HepG2 (cell line): ENCODE results near the gene OR6B1. TPM values are rescaled to one million over a fixed set of nuclear protein-coding genes. Genes with fewer than 3 reads are reported as not detected.
A peak's percentile ranks its signal among the peaks of the same experiment; 100 is the strongest.

Source experiments
- ATAC-seq: fragments of 200-7000 bp; cut with Tn5 transposase; 3 replicates; pipeline ENCODE4 v1.9.1; 2020; ENCODE audit warnings: mild to moderate bottlenecking, moderate library complexity
- BruUV-seq: library from RNA; stranded (reverse); fragments of 400-500 nt; replicated peaks from 2 replicates; lab custom pipeline; 2021; lab: Mats Ljungman, UMichigan
- CTCF ChIA-PET: fragments of 300-600 bp; formaldehyde crosslinking; extraction: SDS; loops from one replicate; lab custom pipeline; 2021; ENCODE audit warnings: low total read pairs, inconsistent platforms, low intra/inter-chr PET ratio; lab: Yijun Ruan, JAX
- POLR2A ChIA-PET: fragments of 350-600 bp; sonication (Branson Sonifier 250); formaldehyde crosslinking; loops from one replicate; lab custom pipeline; 2020; ENCODE audit warnings: antibody characterized with exemption, inconsistent platforms; lab: Yijun Ruan, JAX
- DNase-seq: peaks from one replicate; pipeline ENCODE4 v3.0.0-alpha.2; 2015; ENCODE audit warnings: low spot score
- FAIRE-seq: peaks from 3 replicates; lab custom pipeline; 2011; peaks lifted over from hg19 to GRCh38; lab: Jason Lieb, UNC
- H2AFZ ChIP-seq: one replicate; pipeline ENCODE4 v1.6.1; 2011; ENCODE audit warnings: low read length, inconsistent platforms
- H3K27ac ChIP-seq: fragments of 300-600 bp; 3 replicates; pipeline ENCODE4 v1.8.0; 2011; ENCODE audit warnings: mixed run types, mild to moderate bottlenecking, mixed read lengths, low read length, inconsistent platforms; ENCODE audit not compliant: insufficient read depth; ENCODE audit errors: extremely low read length
- H3K27me3 ChIP-seq, 2 experiments: fragments of 200-600 bp in 1 of 2; 2 replicates in 1 of 2; 3 replicates in 1 of 2; pipeline versions ENCODE4 v1.6.0 to v1.8.0; 2011; ENCODE audit warnings: low read length in 2 of 2, mild to moderate bottlenecking in 2 of 2, moderate library complexity in 2 of 2, inconsistent platforms in 1 of 2; ENCODE audit not compliant: insufficient read depth in 2 of 2, control insufficient read depth in 1 of 2
- H3K36me3 ChIP-seq, 2 experiments: fragments of 200-600 bp in 1 of 2; replicated peaks in 1 of 2; 2 replicates in 1 of 2; 3 replicates in 1 of 2; pipeline versions ENCODE4 v1.5.1 to v1.8.0; 2011; ENCODE audit warnings: low read length in 2 of 2, inconsistent platforms in 1 of 2; ENCODE audit not compliant: insufficient read depth in 2 of 2, control insufficient read depth in 1 of 2
- H3K4me1 ChIP-seq: 2 replicates; pipeline ENCODE4 v1.5.1; 2012; ENCODE audit warnings: low read length, inconsistent platforms; ENCODE audit not compliant: insufficient read depth
- H3K4me2 ChIP-seq: 2 replicates; pipeline ENCODE4 v1.6.0; 2011; ENCODE audit warnings: low read depth, low read length, inconsistent platforms
- H3K4me3 ChIP-seq, 3 experiments: fragments of 200-600 bp in 1 of 3; sonication (generic), shearing (Covaris generic) in 1 of 3; replicated peaks in 1 of 3; 2 replicates each; pipeline ENCODE4 v1.5.1; 2011 to 2016; ENCODE audit warnings: low read length in 3 of 3, inconsistent platforms in 2 of 3, low read depth in 2 of 3, mild to moderate bottlenecking in 2 of 3, control low read depth in 1 of 3, mixed read lengths in 1 of 3; ENCODE audit not compliant: insufficient read depth in 1 of 3
- H3K79me2 ChIP-seq: one replicate; pipeline ENCODE4 v1.6.1; 2011; ENCODE audit warnings: low read length, inconsistent platforms; ENCODE audit not compliant: insufficient read depth
- H3K9ac ChIP-seq: 2 replicates; pipeline ENCODE4 v1.6.0; 2011; ENCODE audit warnings: mild to moderate bottlenecking, low read depth, low read length, inconsistent platforms; ENCODE audit not compliant: insufficient read depth
- H3K9me3 ChIP-seq: 2 replicates; pipeline ENCODE4 v1.5.1; 2012; ENCODE audit warnings: mild to moderate bottlenecking, low read length
- H4K20me1 ChIP-seq: 2 replicates; pipeline ENCODE4 v1.6.0; 2011; ENCODE audit warnings: inconsistent platforms, mild to moderate bottlenecking, low read length, moderate library complexity; ENCODE audit not compliant: insufficient read depth
- DMTF1 ChIP-seq: sonication (generic); formaldehyde crosslinking; IDR thresholded peaks from 2 replicates; pipeline ENCODE4 v1.4.0; 2020; ENCODE audit warnings: mild to moderate bottlenecking, missing genetic modification reagents
- GABPA ChIP-seq, 2 experiments: IDR thresholded peaks; 2 replicates each; pipeline ENCODE4 v1.6.1; 2011 to 2016; ENCODE audit warnings: low read depth in 2 of 2, low read length in 1 of 2, missing biosample characterization in 1 of 2, missing genetic modification characterization in 1 of 2
- MEF2D ChIP-seq: sonication (generic); formaldehyde crosslinking; IDR thresholded peaks from 2 replicates; pipeline ENCODE4 v1.5.1; 2020; ENCODE audit warnings: mild to moderate bottlenecking, missing genetic modification reagents
- MIER3 ChIP-seq: IDR thresholded peaks from 2 replicates; pipeline ENCODE4 v1.6.1; 2016; ENCODE audit warnings: missing compliant biosample characterization, borderline replicate concordance
- SMAD1 ChIP-seq: sonication (generic); formaldehyde crosslinking; IDR thresholded peaks from 2 replicates; pipeline ENCODE4 v1.4.0; 2020; ENCODE audit warnings: missing genetic modification reagents, low read depth, mild to moderate bottlenecking, borderline replicate concordance
- ZMYM4 ChIP-seq: sonication (generic); formaldehyde crosslinking; IDR thresholded peaks from 2 replicates; pipeline ENCODE4 v1.8.1; 2023; ENCODE audit warnings: mild to moderate bottlenecking, missing genetic modification reagents
- ZNF589 ChIP-seq: sonication (generic); formaldehyde crosslinking; conservative IDR thresholded peaks from 2 replicates; pipeline ENCODE4 v1.8.0; 2022; ENCODE audit warnings: mild to moderate bottlenecking, moderate library complexity, missing genetic modification reagents
- ZNF615 ChIP-seq: sonication (generic); formaldehyde crosslinking; IDR thresholded peaks from 2 replicates; pipeline ENCODE4 v1.5.0; 2020; ENCODE audit warnings: mild to moderate bottlenecking, missing genetic modification reagents, borderline replicate concordance
- WGBS: methylation state at CpG from one replicate; pipeline ENCODE4 v1.1.6; 2017; ENCODE audit warnings: low lambda C conversion rate; 5-methylcytosine and 5-hydroxymethylcytosine counted together
- in situ Hi-C: cut with HindIII; loops from 2 replicates; pipeline ENCODE4 v1.10.0; 2017; ENCODE audit warnings: low pct_unique_long_range_greater_than_20kb; ENCODE audit not compliant: extremely low pct_ligation_motif_present
- intact Hi-C: fragments of 100-400 bp; cut with micrococcal nuclease; formaldehyde crosslinking; loops from one replicate; pipeline ENCODE4 v1.10.0; 2022; ENCODE audit not compliant: unreplicated experiment
- polyA plus RNA-seq, 8 experiments: library from polyadenylated mRNA; depleted of rRNA in 3 of 8; stranded (reverse) in 7 of 8; unstranded in 1 of 8; fragments of >200 nt; fragmentation: Illumina TruSeq in 4 of 8; extraction: Trizol in 4 of 8; gene quantifications; 2 replicates each; pipeline versions ENCODE4 v1.2.1 to v1.2.3, GENCODE V29; 2011 to 2016; ENCODE audit warnings: low read depth in 4 of 8, missing spikeins in 1 of 8, mixed read lengths in 1 of 8; ENCODE audit not compliant: insufficient read depth in 1 of 8
- total RNA-seq, 5 experiments: library from RNA; depleted of rRNA; stranded (reverse); fragments of >200 nt; fragmentation: Illumina TruSeq; extraction: Trizol; gene quantifications; 2 replicates each; pipeline ENCODE4 v1.2.3, GENCODE V29; 2016; ENCODE audit warnings: low read depth in 1 of 5

The OR6B1 gene
- total and polyA plus RNA-seq, 2 of the 13 experiments (the other 11 are each of a cell fraction or from before 2014, with no cell fraction given), result 0.18 TPM; not detected in 1

GRCh38 chr7:144036302-144036885 is 36.3 kb downstream of the OR6B1 start:
- H3K9me3 ChIP-seq, result no peaks in the 10 kb centered on the region
- no peaks in the 10 kb centered on the region for H3K79me2 ChIP-seq
- BruUV-seq, result no TSS peak
- H3K4me1 ChIP-seq, result peaks cover 10% of the 10 kb centered on the region; the same call in 1 of the 2 replicates
- H3K36me3 ChIP-seq, result no peaks in the 10 kb centered on the region
- intact Hi-C loops, result no loop called here
- H3K4me3 ChIP-seq, result no peak overlapping the region
- CTCF ChIA-PET, result no interaction called here
- no peak for FAIRE-seq
- no peak for DNase-seq
- H4K20me1 ChIP-seq, result no peaks in the 10 kb centered on the region
- no peak overlapping the region for H2AFZ ChIP-seq
- H3K9ac ChIP-seq, result no peak overlapping the region
- POLR2A ChIA-PET, result no interaction called here
- H3K4me2 ChIP-seq, result no peak overlapping the region
- no peak overlapping the region for H3K27ac ChIP-seq
- TF ChIP-seq MIER3 (CRISPR knock-in tag), result no peak
- TF ChIP-seq GABPA (IDR thresholded peaks at IDR 0.05; ENCODE audit: low read depth, low read length), result no peak
- 0 out of 2 replicates have a peak, but pooled peaks have one; percentile 19 for TF ChIP-seq GABPA (CRISPR knock-in tag; IDR thresholded peaks at IDR 0.05; ENCODE audit: low read depth)
- TF ChIP-seq ZMYM4 (CRISPR knock-in tag), result no peak
- TF ChIP-seq MEF2D, result no peak
- TF ChIP-seq ZNF615 (CRISPR knock-in tag), result no peak
- TF ChIP-seq, all 625 proteins: peak for 1
- no peaks in the 10 kb centered on the region for H3K27me3 ChIP-seq
- in situ Hi-C loops, result no loop called here
- no peak for ATAC-seq
- 51% methylated on average over 1 of the region's 1 CpG for WGBS

- no peaks in the 10 kb centered on the region for H3K36me3 ChIP-seq
- H2AFZ ChIP-seq, result no peak overlapping the region
- intact Hi-C loops, result no loop called here
- H3K4me3 ChIP-seq, result no peak overlapping the region
- TF ChIP-seq SMAD1, result no peak
- TF ChIP-seq ZNF589 (CRISPR knock-in tag), result no peak
- TF ChIP-seq DMTF1 (CRISPR knock-in tag), result no peak
- TF ChIP-seq, all 625 proteins: peak for 0
- DNase-seq (no peak), ATAC-seq (no peak), FAIRE-seq (no peak)
- Histone ChIP-seq H3K27me3 (no peaks in the 10 kb centered on the region), H3K27ac (no peak overlapping the region), H3K79me2 (no peaks in the 10 kb centered on the region), H3K4me2 (no peak overlapping the region), H3K4me1 (peaks cover 6% of the 10 kb centered on the region; the same call in 1 of the 2 replicates), H3K9ac (no peak overlapping the region), H4K20me1 (no peaks in the 10 kb centered on the region), H3K9me3 (no peaks in the 10 kb centered on the region)
- CTCF ChIA-PET, result no interaction called here
- POLR2A ChIA-PET, result no interaction called here
- WGBS, result 53% methylated on average over 1 of the region's 1 CpG
- BruUV-seq, result no TSS peak
- in situ Hi-C loops, result no loop called here
Measured at GRCh38 chr7:144037414-144038035, 37.4 kb downstream of the OR6B1 start.
